Glomerular endothelial cell (primary cell): ENCODE results near the gene CHSY3. TPM values are rescaled to one million over a fixed set of nuclear protein-coding genes. Genes with fewer than 3 reads are reported as not detected.

Experiments used
- DNase-seq: peaks from one replicate; pipeline ENCODE4 v3.0.0-alpha.2; 2011; ENCODE audit warnings: low read depth, low spot score; ENCODE audit errors: extremely low read depth
- total RNA-seq: library from RNA; depleted of rRNA; stranded (reverse); fragments of >200 nt; gene quantifications from 2 replicates; pipeline ENCODE4 v1.2.3, GENCODE V29; 2015

The CHSY3 gene
- total RNA-seq = 2.4 and 7.7 TPM in 2 replicates

DNA sequence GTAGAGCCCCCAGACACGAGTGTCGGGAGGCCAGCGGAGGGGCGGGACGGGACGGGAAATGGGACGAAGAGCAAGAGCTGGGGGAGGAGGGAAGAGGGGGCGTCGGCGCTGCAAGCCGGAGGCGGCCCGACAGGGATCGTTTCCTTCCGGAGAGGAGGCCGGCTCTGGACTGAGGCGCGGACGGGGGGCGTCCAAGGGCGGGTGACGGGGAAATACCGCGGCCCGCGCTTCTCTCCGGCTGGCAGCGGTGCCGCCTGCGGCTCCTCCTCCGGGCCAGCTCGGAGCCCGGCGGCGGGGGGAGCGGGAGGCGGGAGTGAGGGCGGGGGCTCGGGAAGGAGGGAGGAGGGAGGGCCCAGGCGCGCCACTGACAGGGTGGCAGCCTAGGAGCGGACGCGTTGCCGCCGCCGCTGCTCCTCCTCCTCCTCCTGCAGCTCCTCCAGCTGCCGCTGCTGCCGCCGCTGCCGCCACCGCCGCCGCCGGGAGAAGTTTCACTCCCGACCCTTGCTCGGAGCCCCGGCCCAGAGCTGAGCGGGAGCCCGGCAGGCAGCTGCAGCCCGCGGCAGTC is at the start of gene CHSY3:
CHSY3 (plus strand) TSS at position 364 of the 565 bp plus-strand sequence.
- DNase-seq = no peak

DNA sequence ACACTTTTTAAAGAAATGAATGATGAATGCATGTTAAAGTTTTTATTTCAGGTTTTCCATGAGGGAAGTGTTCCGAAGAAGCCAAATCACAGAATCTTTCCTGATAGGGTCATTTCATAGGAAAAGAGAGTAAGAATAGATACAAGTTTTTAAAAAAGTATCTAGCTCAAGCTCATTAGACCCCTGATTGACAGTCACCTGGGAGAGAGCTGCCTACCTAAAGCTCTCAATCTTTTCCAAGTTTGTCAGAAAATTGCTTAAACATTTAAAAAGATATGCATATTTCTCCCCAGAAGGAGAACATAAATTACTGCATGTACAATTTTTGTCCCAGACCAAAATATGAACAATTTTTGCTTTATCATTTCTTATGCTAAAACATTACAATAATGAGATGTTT is 47.9 kb upstream of the CHSY3 start:
- no peak for DNase-seq

DNA sequence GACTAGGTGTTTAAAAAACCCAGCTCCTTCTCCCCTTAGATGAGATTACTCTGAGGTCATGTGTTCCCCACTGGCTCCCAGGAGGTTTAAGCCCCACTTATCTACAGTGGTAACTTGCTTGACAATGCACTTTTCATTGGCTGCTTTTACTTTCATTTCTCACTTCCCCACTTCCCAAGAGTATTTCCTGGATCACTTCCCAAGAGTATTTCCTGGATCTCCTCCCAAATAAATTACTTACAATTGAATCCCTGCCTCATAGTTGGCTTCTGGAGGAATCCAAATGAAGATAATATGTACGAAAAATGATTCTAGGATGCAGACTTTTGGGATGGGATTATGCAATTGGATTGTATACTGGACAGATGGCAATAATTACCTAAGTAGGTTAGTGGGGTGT is 47.1 kb upstream of the CHSY3 start:
- no peak for DNase-seq

DNA sequence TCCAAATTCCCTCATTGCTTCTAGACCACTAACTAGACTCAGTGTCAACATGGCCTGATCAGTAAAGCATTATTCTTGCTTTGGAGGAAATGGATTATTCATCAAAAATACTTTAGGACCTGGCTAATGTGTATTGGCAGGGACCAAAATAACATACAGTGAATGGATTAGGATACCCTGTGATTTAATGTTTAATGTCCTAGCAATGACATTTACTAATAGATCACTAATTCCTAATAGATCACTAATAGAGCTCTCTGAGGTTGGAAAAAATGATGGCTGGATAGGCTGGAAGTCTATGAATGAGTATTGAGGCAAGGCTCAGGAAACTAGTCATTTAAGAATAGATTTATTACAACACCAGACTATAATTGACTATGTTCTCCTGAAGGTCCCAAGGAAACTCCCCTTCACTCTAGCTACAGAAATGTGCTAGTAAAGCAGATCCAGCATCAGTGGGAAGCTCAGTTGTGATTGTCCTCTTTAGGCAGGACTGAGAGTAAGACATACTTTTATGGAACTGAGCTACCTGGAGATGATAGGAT is 46.1 kb upstream of the CHSY3 start:
- DNase-seq = no peak

DNA sequence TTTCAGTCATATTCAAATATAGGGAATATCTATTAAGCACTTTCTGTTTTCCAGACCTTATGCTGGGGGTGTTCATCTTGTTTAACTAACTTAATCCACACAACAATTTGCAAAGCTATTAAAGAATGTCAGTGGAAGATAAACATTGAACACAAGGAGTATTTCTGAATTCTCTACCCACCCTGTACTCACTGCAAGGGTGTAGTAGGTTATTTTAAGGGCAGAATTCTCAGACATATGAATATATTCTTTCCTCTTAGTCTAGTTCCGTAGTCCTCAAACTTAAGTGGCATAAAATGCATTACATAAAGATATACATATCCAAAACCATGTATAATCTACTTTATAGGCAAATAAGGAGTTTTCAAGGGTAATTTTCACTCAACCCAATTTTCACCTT is 19.9 kb upstream of the CHSY3 start:
- no peak for DNase-seq

DNA sequence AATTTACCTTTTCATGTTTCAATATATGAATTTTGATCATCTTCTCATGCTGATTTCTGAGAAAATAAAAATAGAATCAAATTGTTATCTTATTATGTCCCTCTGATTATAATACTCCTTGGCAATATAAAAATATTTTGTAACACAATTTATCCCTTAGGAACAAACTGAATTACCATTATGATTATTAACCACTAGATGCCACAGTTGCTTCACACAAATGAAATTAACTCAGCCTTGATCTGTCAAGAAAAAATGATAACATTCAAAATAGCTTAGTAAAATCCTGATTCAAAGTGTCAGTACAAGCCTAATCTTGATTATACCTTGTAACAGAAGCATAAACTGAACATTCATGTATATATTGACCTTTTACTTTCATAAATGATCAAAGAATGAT is 4.8 kb upstream of the CHSY3 start:
- no peak for DNase-seq

DNA sequence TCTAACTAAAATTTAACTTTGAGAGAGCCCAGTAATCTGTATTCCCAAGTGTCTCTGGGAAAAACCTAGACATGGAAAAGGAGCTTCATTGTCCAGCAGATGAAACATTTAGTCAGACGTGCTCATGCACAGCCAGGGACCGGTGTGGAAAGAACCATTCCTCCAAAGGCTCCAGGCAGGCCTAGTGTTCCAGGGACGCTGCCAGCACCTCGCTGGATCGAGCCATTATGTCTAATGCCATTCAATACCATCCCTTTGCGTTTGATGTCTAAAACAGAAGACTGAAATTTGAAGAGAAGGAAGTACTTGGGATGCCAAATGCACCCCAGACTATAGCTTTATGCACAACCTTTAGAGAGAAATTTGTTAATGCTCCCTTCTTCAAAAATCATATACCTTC is 1.4 kb upstream of the CHSY3 start:
- DNase-seq = no peak

DNA sequence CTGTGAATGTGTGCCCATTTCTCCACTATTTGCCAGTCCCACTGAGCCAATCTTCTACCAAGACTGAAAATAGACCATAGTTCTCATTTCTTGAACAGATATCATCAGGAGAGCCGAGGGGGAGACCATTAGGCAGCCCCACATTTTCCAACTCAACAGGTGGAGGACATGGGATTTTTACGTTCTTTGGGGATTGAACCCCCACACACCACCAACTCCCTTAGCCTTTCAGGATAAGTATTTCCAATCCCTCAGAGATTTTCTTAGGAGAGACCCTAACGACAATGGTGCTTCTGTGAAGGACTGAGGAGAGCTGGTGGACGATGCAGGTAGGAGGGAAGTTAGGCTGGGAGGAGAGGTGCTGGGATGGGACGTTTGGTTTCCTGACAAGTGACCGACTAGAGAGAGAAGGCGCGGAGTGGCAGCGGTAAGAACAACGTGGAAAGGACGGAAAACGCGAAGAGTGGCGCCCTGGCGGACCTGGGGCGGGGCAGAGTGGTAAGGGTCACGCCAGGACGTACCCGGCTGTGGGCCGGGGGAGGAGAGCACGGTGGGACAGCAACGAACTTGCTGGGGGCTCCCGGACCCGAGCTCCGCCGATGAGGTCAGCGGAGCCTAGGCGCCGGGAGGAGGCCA is 681 bp upstream of the CHSY3 start:
- DNase-seq = no peak

DNA sequence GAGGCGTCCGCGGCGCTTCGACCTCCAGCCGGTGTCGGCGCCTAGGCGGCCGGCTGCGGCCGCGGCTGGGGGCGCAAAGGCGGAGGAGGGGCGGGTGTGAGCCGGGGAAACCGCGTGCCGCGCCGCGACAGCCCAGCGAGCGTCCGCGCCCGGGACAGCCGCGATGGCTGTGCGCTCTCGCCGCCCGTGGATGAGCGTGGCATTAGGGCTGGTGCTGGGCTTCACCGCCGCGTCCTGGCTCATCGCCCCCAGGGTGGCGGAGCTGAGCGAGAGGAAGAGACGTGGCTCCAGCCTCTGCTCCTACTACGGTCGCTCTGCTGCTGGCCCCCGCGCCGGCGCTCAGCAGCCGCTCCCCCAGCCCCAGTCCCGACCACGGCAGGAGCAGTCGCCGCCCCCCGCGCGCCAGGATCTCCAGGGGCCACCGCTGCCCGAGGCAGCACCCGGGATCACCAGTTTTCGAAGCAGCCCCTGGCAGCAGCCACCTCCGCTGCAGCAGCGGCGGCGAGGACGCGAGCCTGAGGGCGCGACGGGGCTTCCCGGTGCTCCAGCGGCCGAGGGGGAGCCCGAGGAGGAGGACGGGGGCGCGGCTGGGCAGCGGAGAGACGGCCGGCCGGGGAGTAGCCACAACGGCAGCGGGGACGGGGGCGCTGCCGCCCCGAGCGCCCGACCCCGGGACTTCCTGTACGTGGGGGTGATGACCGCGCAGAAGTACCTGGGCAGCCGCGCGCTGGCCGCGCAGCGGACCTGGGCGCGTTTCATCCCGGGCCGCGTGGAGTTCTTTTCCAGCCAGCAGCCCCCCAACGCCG is 605 bp downstream of the CHSY3 start:
- DNase-seq = no peak

DNA sequence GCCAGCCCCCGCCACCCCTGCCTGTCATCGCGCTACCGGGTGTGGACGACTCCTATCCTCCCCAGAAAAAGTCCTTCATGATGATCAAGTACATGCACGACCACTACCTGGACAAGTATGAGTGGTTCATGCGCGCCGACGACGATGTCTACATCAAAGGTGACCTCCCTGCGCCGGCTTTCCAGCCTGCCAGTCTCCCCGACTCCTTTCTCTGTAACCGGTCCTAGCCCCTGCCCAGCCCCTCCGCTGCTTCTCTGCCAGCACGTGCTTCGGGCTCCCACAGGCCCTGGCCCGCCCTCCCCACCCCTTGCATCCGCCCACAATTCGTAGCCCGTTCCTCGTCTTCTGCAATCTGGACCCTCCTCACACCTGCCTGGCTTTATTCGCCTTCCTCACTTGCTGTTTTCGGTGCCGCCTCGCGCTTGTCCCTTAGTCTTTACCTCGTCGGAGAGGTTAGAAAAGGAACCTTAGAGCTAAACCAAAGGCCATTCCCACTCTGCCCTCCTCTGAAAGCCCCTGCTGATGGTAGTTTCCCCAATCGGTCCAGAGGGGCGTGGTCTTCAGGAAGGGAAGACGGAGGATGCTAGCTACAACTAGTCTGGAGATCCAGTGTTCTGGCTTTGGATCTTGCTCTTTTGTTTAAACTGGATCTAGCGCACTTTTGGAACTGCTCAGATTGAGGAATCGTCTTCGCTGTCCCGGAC is 1.4 kb downstream of the CHSY3 start:
- DNase-seq = no peak

DNA sequence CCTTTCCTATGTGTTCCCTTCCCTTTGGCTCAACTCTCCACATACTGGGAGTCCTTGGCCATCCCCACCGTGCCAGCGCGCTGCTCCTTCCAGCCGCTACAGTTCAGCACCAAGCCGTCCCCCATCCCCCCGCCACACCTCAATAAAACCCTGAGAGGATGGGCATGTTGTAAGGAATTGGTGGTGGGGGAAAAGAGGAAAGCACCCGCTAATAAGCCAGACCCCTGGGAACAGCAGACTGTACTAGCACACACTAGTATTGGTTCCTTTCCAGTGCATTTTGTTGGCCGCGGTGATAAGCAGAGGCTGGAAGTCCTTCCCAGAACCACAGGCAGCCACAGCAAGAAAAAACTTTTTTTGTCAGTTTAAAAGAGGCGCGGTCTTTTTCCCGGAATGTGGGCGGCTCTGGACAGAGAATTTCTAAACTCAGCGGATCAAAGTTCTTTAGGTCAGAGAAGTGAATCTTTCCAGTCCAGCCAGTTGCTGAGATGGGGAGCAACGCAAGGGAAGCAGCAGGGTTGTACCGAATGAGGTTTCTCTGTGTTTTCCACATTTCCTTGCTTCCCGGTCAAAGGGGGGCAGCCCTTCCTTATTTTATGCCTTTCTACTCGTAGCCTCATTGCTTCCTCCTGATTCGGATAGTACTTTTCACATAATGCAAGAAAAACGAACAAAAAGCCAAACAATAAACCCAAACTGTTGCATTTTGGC is 2.1 kb downstream of the CHSY3 start:
- no peak for DNase-seq

DNA sequence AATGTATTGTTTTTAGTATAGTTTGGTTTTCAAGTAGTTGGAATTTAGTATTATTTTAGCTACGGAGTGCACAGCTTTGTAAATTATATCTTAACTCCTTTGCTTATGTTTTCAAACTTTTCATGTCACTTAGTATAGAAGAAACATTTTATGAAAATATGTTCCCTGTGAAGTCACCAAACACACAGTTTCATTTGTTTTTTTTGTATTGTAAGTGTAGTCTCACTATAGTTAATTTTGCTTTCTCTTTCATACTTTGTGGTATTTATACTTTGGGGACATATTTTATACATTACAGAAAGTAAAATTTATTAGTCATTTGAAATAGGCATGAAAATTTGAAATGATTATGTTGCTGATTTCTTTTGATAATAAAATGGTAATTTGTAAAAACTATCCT is 5.0 kb downstream of the CHSY3 start:
- DNase-seq = no peak

DNA sequence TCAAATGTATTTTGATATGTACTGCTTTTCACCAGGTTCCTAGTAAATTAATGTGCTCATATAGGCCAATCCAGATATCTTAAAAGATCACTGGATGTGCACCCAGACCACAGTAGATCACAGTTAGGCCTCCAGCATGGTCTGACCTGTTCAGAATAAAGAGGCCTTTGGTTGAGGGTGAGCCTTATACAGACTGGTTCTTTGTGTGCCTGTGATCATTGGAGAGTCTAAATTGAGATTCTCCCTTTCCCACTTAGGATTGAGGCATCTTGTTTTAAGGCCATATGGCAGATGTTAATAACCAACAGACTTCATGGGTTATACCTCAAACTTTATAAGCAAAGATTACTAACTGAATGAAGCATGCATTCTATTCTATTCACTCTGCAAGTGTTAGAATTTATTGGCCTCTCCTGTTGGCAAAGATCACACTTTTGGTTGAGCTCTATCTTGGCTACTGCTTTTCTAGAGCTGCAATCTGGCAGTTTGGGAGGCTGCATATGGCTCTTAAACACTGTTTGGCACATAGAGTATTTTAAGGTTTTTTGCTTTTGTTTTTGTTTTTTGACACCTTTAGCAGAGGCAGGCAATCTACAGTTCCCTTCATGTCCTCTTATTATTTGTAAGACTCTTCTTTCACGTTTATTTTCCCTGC is 8.5 kb downstream of the CHSY3 start:
- no peak for DNase-seq

DNA sequence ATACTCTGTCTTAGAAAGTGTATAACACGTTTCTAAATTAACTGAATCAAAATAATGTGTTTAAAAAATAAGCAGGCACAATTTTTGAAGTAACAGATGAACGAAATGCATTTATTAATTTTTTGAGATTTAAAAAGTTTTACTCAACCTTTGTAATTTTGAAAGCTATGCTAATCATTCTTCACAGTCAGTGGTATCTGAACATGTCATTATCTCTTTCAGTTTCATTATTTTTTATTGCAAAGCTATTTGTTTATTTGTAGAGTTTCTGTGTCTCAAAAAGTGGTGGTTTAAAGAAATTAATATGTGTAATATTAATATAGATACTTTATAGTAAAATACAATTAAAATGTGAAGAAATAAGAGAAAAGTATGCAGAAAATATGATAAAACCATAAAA is 11.2 kb downstream of the CHSY3 start:
- no peak for DNase-seq

DNA sequence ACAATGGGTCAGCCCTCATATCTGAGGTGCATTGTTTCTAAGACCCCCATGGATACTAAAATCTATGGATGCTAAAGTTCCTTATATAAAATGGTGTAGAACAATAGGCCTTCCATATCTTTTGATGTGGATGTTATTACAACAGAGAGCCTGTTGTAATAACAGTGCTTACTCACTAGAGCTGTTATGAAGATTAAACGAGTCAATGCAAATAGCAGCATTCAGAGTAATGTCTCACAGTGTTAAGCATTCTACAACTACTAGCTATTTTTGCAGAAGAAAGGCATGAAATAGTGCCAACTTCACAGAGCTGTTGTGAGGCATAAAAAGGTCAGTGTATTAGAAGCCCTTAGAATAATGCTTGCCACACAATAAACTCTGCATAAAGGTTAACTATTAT is 13.0 kb downstream of the CHSY3 start:
- DNase-seq = no peak

DNA sequence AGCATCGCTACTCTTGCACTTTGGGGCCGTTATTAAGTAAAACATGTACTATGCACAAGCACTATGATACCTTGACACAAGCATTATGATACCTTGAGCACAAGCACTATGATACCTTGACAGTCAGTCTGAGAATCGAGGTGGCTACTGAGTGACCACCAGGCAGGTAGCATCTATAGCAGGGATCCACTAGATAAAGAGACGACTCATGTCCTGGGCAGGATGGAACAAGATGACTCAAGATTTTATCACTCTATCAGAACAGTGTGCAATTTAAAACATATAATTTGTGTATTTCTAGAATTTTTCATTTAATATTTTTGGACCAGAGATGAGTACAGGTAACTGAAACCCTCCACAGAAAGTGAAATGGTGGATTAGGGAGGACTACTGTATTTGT is 16.9 kb downstream of the CHSY3 start:
- DNase-seq = no peak

DNA sequence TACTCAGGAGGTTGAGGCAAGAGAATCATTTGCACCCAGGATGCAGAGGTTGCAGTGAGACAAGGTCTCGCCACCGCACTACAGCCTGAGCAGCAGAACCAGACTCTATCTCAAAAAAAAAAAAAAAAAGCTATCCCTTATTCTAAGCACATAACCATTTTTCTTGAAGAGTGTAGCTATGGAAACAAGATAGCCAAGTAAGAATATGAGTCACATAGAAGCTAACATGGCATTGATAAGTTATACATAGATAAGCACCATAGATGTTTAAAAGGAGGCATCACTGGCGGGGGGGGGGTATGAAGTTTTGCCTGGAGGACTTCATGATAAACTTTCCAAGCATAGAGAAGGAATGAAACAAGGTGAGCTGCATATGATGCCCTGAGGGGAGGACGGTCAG is 26.0 kb downstream of the CHSY3 start:
- no peak for DNase-seq

DNA sequence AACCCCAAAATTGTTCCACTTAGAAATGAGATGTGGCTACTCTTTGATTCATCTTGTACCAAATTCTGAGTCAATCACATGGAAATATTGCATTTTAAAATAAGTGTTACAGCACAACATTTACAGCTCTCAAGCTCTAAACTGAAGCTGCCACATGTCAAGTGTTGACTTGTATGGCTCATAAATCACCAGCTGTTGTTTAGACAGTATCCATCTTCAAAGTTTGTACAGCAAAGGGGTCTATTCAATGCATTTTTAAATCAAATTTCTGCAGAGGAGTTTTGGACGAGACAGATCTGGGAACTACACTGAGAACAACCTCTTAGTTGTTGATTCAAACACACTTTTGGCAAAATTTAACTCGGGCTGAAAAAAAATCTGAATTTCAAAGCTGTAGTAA is 31.4 kb downstream of the CHSY3 start:
- no peak for DNase-seq

DNA sequence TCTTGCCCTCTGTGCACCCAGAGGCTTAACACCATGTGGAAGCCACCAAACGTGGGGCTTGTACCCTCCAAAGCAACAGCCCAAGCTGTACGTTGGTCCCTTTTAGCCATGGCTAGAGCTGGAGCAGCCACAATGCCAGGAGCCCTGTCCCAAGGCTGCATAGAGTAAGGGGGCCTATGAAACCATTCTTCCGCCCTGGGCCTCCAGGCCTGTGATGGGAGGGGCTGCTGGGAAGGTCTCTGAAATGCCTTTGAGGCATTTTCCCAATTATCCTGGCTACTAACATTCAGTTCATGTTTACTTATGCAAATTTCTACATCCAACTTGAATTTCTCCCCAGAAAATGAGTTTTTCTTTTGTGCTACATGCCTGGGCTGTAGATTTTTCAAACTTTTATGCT is 33.8 kb downstream of the CHSY3 start:
- no peak for DNase-seq

DNA sequence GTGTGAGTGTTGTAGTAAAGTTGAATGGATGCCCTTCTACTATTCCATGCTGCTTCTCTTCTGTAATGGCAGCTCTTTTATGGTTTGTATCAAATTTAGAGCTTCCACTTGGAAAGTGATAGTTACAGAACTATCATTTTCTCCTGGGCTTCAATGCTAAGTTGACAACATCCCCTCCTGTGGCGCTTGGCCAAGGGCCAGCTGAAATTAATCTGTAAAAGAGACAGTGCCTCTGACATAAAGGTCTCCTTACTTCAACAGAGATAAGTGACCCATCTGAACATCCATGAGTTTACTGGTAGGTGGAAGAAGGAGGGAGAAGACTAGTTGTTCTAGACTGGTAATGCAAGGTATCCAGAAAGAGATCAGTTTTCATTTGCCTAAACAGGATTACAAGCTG is 39.7 kb downstream of the CHSY3 start:
- no peak for DNase-seq
